HFF-Myc (cell line): ENCODE data around the gene BRMS1.

Experiments
- DNase-seq: peaks from one replicate; pipeline ENCODE4 v3.0.0-alpha.2; 2011; ENCODE audit warnings: low read depth; ENCODE audit errors: extremely low read depth
- H3K4me3 ChIP-seq: replicated peaks from 2 replicates; pipeline ENCODE4 v1.5.1; 2011; ENCODE audit warnings: low read depth, mild to moderate bottlenecking, control low read depth, low read length
- CTCF ChIP-seq: IDR thresholded peaks from 2 replicates; pipeline ENCODE4 v1.5.1; 2012; ENCODE audit warnings: mild to moderate bottlenecking, low read depth, low read length, control low read depth; ENCODE audit errors: missing control alignments

The BRMS1 gene

GRCh38 chr11:66302656-66303055 is 42.2 kb downstream of the BRMS1 start:
- no peak for TF ChIP-seq CTCF
- no peak for DNase-seq
- no peak overlapping the region for H3K4me3 ChIP-seq

- DNase-seq, result no peak
- no peak for TF ChIP-seq CTCF
These were observed 45.7 kb downstream of the BRMS1 start for GRCh38 chr11:66299186-66299585.

GRCh38 chr11:66297610-66298009 is 47.3 kb downstream of the BRMS1 start:
- TF ChIP-seq CTCF, result no peak
- no peak overlapping the region for H3K4me3 ChIP-seq
- no peak for DNase-seq

More at GRCh38 chr11:66299186-66299585, 45.7 kb downstream of the BRMS1 start:
- H3K4me3 ChIP-seq, result no peak overlapping the region

GRCh38 chr11:66294626-66295620 is 50.0 kb downstream of the BRMS1 start:
- TF ChIP-seq CTCF, result no peak
- H3K4me3 ChIP-seq, result no peak overlapping the region
- no peak for DNase-seq

- no peak for DNase-seq
- TF ChIP-seq CTCF, result no peak
These were observed 50.9 kb downstream of the BRMS1 start for GRCh38 chr11:66293777-66294625.

GRCh38 chr11:66293352-66293751 is 51.6 kb downstream of the BRMS1 start:
- DNase-seq, result no peak
- TF ChIP-seq CTCF, result no peak
- no peak overlapping the region for H3K4me3 ChIP-seq

More at GRCh38 chr11:66293777-66294625, 50.9 kb downstream of the BRMS1 start:
- no peak overlapping the region for H3K4me3 ChIP-seq
